ENCODE measurements around the gene TECR. TPM values are rescaled to one million over a fixed set of nuclear protein-coding genes. Genes with fewer than 3 reads are reported as not detected.
"Not testable (repeated sequence)": the region's sequence is repeated elsewhere in the genome, so short reads cannot be mapped to it uniquely, and the experiment has no call there.

Gene TECR
- total RNA-seq, 2 donors from 2014 or later, result 60.3 to 63.9 TPM

DNA sequence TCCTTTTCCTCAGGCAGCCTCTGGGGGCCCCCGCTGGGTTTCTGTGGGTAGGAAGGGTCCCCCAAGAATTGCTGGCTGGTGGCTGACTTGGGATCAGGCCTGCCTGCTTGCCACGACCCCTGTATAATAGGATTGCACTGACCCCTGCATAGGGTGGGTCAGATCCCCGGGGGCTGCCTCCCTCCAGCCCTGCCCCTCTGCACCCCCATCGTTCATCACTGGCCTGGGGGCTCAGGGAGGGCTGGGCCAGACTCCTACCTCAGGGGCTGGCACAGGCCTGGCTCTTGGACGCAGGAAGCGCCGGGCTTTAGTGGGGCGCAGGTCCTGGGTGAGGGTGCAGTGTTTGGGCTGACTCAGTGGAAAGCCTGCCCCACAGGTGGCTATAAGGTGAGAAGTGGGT is 31.9 kb downstream of the TECR start:
- no peak overlapping the region for H3K4me3 ChIP-seq
- peaks cover 13% of the 10 kb centered on the region for H3K36me3 ChIP-seq
- no peaks in the 10 kb centered on the region for H3K9me3 ChIP-seq
- peak overlapping the region; percentile 91 to 95 for H3K27ac ChIP-seq
- no peaks in the 10 kb centered on the region for H3K27me3 ChIP-seq
- TF ChIP-seq, protein P1, sequence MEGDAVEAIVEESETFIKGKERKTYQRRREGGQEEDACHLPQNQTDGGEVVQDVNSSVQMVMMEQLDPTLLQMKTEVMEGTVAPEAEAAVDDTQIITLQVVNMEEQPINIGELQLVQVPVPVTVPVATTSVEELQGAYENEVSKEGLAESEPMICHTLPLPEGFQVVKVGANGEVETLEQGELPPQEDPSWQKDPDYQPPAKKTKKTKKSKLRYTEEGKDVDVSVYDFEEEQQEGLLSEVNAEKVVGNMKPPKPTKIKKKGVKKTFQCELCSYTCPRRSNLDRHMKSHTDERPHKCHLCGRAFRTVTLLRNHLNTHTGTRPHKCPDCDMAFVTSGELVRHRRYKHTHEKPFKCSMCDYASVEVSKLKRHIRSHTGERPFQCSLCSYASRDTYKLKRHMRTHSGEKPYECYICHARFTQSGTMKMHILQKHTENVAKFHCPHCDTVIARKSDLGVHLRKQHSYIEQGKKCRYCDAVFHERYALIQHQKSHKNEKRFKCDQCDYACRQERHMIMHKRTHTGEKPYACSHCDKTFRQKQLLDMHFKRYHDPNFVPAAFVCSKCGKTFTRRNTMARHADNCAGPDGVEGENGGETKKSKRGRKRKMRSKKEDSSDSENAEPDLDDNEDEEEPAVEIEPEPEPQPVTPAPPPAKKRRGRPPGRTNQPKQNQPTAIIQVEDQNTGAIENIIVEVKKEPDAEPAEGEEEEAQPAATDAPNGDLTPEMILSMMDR (IDR thresholded peaks at IDR 0.05), result no peak
- peaks cover 0 to 67% of the 10 kb centered on the region in 2 donors for H3K4me1 ChIP-seq
- DNase-seq (ENCODE audit: low spot score), result no peak

DNA sequence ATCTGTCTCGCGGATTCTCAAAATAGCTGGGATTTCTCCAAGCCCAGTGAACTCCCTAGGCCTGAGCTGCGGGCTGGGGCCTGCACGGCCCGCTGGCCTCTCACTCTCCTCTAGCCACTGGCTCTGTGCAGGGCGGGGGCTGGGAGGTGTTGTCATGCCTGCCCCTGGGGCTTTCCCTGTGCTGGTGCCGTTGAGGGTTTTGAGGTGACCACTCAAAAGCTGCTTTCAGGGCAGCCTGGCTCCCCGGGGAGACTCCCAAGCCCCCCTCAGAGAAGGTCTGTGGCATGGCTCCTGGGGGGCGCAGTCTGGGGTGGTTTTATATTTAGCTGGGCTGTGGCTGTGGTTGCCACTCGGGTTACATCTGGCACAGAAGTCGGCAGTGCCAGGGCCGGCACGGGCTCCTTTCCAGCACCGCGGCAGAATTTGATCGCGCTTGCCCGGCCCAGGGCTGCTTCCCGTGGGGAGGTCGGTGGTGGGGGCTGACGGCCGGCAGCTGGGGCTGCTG is 32.5 kb downstream of the TECR start:
- peaks cover 0 to 60% of the 10 kb centered on the region in 2 donors for H3K4me1 ChIP-seq
- peaks cover 14% of the 10 kb centered on the region for H3K36me3 ChIP-seq
- peak overlapping the region in 1 of 2 donors; percentile 20 for H3K4me3 ChIP-seq
- TF ChIP-seq, protein P1 (IDR thresholded peaks at IDR 0.05), result no peak
- H3K27me3 ChIP-seq, result no peaks in the 10 kb centered on the region
- no peaks in the 10 kb centered on the region for H3K9me3 ChIP-seq
- DNase-seq (ENCODE audit: low spot score), result no peak
- H3K27ac ChIP-seq, result peak overlapping the region; percentile 91 to 95

DNA sequence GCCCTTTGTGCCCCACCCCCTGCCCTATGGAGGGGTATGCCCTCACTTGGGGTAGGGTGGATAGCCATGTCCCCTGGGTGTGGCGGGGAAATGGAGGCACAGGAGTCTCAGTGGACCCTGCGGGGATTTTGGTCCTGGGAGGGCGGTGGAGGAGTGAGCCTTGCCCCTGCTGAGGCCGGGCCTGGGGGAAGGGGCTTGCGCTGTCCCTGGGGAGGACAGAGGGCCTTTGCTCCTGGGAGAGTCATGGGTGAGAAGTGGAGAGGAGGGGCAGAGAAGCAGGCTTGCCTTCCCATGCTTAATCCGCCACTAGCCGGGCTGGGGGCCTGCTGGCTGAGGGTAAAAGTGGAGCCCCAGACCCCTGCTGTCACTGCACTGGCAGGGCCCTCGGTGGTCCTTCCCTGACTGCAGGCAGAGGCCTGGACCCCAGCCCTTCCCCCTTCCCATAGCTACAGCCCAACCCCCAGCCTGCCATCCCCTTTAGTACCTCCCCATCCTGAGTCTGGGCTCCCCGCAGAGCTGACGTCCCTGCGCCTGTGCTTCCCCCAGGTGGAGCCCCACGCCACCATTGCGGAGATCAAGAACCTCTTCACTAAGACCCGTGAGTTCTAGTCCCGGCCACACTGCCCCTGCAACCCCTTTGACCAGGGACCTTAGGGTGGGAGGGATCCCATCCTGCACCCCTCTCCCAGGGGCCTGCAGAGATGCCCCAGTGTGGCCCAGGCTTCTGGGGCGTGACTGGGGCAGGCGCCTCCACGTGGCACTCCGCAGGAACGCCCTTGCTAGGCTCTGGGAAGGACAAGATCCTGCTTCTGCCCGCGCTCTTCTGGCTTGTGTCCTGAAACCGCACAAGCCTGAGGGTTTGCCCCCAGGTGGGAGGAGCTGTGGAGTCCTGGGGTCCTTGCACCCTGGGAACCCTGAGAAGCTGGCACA is 33.5 kb downstream of the TECR start:
- TF ChIP-seq, protein P1 (IDR thresholded peaks at IDR 0.05), result no peak

DNA sequence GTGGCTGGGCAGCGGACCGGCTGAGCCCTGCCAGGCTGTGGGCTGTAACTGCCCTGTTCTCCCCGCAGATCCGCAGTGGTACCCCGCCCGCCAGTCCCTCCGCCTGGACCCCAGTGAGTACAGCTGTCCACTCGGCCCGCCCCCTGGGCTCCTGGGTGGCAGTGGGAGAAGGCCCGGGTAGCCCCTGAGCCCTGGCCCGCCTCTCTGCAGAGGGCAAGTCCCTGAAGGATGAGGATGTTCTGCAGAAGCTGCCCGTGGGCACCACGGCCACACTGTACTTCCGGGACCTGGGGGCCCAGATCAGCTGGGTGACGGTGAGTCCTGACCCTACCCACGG is 34.2 kb downstream of the TECR start:
- peaks cover 0 to 54% of the 10 kb centered on the region in 2 donors for H3K4me1 ChIP-seq
- TF ChIP-seq, protein P1 (IDR thresholded peaks at IDR 0.05), result no peak
- peak overlapping the region; percentile 91 to 95 for H3K27ac ChIP-seq
- no peaks in the 10 kb centered on the region for H3K27me3 ChIP-seq
- H3K9me3 ChIP-seq, result no peaks in the 10 kb centered on the region
- DNase-seq (ENCODE audit: low spot score), result no peak
- peaks cover 14% of the 10 kb centered on the region for H3K36me3 ChIP-seq
- no peak overlapping the region for H3K4me3 ChIP-seq

More for the DNA sequence above, 33.5 kb downstream of the TECR start:
- Histone ChIP-seq H3K4me1 (peaks cover 0 to 58% of the 10 kb centered on the region in 2 donors), H3K27ac (peak overlapping the region; percentile 91 to 95), H3K9me3 (no peaks in the 10 kb centered on the region), H3K4me3 (peak overlapping the region in 1 of 2 donors; percentile 20), H3K27me3 (no peaks in the 10 kb centered on the region), H3K36me3 (peaks cover 14% of the 10 kb centered on the region)
- no peak for DNase-seq (ENCODE audit: low spot score)

DNA sequence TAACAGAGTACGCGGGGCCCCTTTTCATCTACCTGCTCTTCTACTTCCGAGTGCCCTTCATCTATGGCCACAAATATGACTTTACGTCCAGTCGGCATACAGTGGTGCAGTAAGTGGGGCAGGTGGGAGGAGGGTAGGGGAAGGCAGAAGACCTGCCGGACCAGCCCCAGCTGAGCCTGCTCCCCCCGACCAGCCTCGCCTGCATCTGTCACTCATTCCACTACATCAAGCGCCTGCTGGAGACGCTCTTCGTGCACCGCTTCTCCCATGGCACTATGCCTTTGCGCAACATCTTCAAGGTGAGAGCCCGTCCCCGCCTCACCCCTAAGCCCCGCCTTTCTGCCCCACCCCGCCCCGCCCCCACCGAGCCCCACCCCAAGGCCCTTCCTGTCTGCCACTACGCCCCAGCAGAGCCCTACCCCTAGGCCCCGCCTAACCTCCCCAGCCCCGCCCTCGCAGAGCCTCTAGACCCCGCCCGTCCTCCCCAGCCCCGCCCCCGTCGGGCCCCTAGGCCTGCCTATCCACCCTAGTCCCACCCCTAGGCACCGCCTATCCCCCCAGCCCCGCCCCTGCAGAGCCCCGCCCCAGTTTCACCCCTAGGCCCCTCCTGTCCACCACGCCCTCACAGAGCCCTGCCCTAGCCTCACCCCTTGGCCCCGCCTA is 34.7 kb downstream of the TECR start:
- Histone ChIP-seq H3K9me3 (no peaks in the 10 kb centered on the region), H3K4me3 (no peak overlapping the region), H3K27ac (peak overlapping the region; percentile 16 to 95), H3K27me3 (no peaks in the 10 kb centered on the region), H3K36me3 (peaks cover 14% of the 10 kb centered on the region), H3K4me1 (peaks cover 0 to 49% of the 10 kb centered on the region in 2 donors)
- TF ChIP-seq, protein P1 (IDR thresholded peaks at IDR 0.05), result no peak
- no peak for DNase-seq (ENCODE audit: low spot score)

DNA sequence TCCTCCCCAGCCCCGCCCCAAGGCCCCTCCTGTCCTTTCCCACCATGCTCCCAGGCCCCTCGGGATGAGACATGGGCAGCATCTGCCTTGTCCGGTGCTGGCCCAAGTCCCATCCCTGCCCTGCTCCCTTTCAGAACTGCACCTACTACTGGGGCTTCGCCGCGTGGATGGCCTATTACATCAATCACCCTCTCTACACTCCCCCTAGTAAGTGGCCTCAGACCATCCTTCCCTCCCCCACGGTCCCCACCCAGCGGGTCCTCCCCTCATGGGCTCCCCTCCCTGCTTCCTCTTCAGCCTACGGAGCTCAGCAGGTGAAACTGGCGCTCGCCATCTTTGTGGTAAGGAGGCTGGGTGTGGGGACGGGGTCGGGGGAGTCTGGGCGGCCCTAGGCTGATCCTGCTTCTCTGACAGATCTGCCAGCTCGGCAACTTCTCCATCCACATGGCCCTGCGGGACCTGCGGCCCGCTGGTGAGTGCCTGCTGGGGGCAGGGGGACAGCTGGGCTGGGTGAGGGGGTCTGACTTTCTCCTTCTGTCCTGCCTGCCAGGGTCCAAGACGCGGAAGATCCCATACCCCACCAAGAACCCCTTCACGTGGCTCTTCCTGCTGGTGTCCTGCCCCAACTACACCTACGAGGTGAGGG is 35.4 kb downstream of the TECR start:
- Histone ChIP-seq H3K4me1 (peaks cover 0 to 45% of the 10 kb centered on the region in 2 donors), H3K36me3 (peaks cover 14% of the 10 kb centered on the region)
- not testable (repeated sequence) for DNase-seq (ENCODE audit: low spot score); H3K27ac ChIP-seq; H3K4me3 ChIP-seq; H3K9me3 ChIP-seq; H3K27me3 ChIP-seq

Data from right atrium auricular region (tissue), 2 donors.